Caco-2 (cell line): Measurements from ENCODE around the gene ZNF132. TPM values are rescaled to one million over a fixed set of nuclear protein-coding genes. Genes with fewer than 3 reads are reported as not detected.

Source experiments
- BruUV-seq: library from RNA; stranded (reverse); fragments of 400-500 nt; replicated peaks from 2 replicates; lab custom pipeline; 2021; lab: Mats Ljungman, UMichigan
- CTCF ChIA-PET: fragments of 300-600 bp; sonication (Branson Sonifier 250); formaldehyde crosslinking; loops from one replicate; lab custom pipeline; 2022; ENCODE audit warnings: antibody characterized with exemption; lab: Charles Lee
- POLR2A ChIA-PET: fragments of 300-600 bp; sonication (Branson Sonifier 250); formaldehyde crosslinking; loops from one replicate; lab custom pipeline; 2022; ENCODE audit warnings: antibody characterized with exemption; lab: Charles Lee
- DNase-seq, 2 experiments: peaks; one replicate each; pipeline versions ENCODE4 v3.0.0 to v3.0.0-alpha.2; 2020 to 2022
- H3K27me3 ChIP-seq: replicated peaks from 2 replicates; pipeline ENCODE4 v1.6.0; 2011; ENCODE audit warnings: low read length; ENCODE audit not compliant: control insufficient read depth, insufficient read depth
- H3K36me3 ChIP-seq: 2 replicates; pipeline ENCODE4 v1.5.1; 2011; ENCODE audit warnings: low read length; ENCODE audit not compliant: control insufficient read depth, insufficient read depth
- H3K4me1 ChIP-seq: fragments of 250-450 bp; sonication (Bioruptor Pico); 2 replicates; pipeline ENCODE4 v1.5.1; 2020; ENCODE audit warnings: mild to moderate bottlenecking
- H3K4me3 ChIP-seq: 2 replicates; pipeline ENCODE4 v1.5.1; 2011; ENCODE audit warnings: low read depth, mild to moderate bottlenecking, control low read depth, low read length
- H3K9me3 ChIP-seq: fragments of 250-450 bp; sonication (Bioruptor Pico); 2 replicates; pipeline ENCODE4 v1.5.1; 2020; ENCODE audit warnings: mild to moderate bottlenecking, moderate library complexity
- H3K27ac Mint-ChIP-seq: one replicate; pipeline ENCODE4 v1.8.0; 2022; ENCODE audit warnings: mixed read lengths; ENCODE audit not compliant: unreplicated experiment
- H3K27me3 Mint-ChIP-seq: one replicate; pipeline ENCODE4 v1.8.0; 2022; ENCODE audit warnings: mixed read lengths; ENCODE audit not compliant: insufficient read depth, unreplicated experiment
- H3K36me3 Mint-ChIP-seq: one replicate; pipeline ENCODE4 v1.8.0; 2022; ENCODE audit warnings: mild to moderate bottlenecking, mixed read lengths; ENCODE audit not compliant: insufficient read depth, unreplicated experiment
- H3K4me1 Mint-ChIP-seq: one replicate; pipeline ENCODE4 v1.8.0; 2022; ENCODE audit warnings: low read depth, mixed read lengths; ENCODE audit not compliant: unreplicated experiment
- H3K4me3 Mint-ChIP-seq: one replicate; pipeline ENCODE4 v1.8.0; 2022; ENCODE audit warnings: mild to moderate bottlenecking, moderate library complexity, mixed read lengths; ENCODE audit not compliant: unreplicated experiment
- H3K9me3 Mint-ChIP-seq: one replicate; pipeline ENCODE4 v1.8.0; 2022; ENCODE audit warnings: mixed read lengths; ENCODE audit not compliant: unreplicated experiment
- intact Hi-C: fragments of 100-400 bp; cut with micrococcal nuclease; formaldehyde crosslinking; loops from one replicate; pipeline ENCODE4 v1.10.0; 2022; ENCODE audit not compliant: unreplicated experiment
- total RNA-seq: library from RNA; stranded (reverse); gene quantifications from 2 replicates; pipeline ENCODE4 v1.2.3, GENCODE V29; 2022
- TF ChIP-seq, protein P1 (sequence below), 2 experiments: fragments of 200-600 bp in 1 of 2; IDR thresholded peaks; 1 replicate in 1 of 2; 2 replicates in 1 of 2; pipeline versions ENCODE4 v1.5.1 to v1.8.0; 2011 to 2022; ENCODE audit warnings: antibody characterized with exemption in 1 of 2, control low read depth in 1 of 2, inconsistent platforms in 1 of 2, low read depth in 1 of 2, low read length in 1 of 2, mild to moderate bottlenecking in 1 of 2, moderate library complexity in 1 of 2; ENCODE audit not compliant: insufficient read depth in 1 of 2, severe bottlenecking in 1 of 2, unreplicated experiment in 1 of 2

ZNF132 gene
- total RNA-seq, 1 experiment from 2014 or later = not detected

GRCh38 chr19:58401840-58402421 is 38.0 kb downstream of the ZNF132 start:
- H3K9me3 ChIP-seq = no peaks in the 10 kb centered on the region
- H3K9me3 Mint-ChIP-seq = no peaks in the 10 kb centered on the region
- peaks cover 12% of the 10 kb centered on the region for H3K4me1 ChIP-seq
- no peaks in the 10 kb centered on the region for H3K36me3 ChIP-seq
- intact Hi-C loops = loop anchor here (2.0 kb wide), 2 partner anchors 39 to 73 kb away; partner anchors contain the start of gene ZNF497
- TF ChIP-seq, protein P1, sequence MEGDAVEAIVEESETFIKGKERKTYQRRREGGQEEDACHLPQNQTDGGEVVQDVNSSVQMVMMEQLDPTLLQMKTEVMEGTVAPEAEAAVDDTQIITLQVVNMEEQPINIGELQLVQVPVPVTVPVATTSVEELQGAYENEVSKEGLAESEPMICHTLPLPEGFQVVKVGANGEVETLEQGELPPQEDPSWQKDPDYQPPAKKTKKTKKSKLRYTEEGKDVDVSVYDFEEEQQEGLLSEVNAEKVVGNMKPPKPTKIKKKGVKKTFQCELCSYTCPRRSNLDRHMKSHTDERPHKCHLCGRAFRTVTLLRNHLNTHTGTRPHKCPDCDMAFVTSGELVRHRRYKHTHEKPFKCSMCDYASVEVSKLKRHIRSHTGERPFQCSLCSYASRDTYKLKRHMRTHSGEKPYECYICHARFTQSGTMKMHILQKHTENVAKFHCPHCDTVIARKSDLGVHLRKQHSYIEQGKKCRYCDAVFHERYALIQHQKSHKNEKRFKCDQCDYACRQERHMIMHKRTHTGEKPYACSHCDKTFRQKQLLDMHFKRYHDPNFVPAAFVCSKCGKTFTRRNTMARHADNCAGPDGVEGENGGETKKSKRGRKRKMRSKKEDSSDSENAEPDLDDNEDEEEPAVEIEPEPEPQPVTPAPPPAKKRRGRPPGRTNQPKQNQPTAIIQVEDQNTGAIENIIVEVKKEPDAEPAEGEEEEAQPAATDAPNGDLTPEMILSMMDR (IDR thresholded peaks at IDR 0.05; ENCODE audit: insufficient read depth in 1 of 2, low read depth in 1 of 2, low read length in 1 of 2, severe bottlenecking in 1 of 2, unreplicated experiment in 1 of 2) = no peak
- no peaks in the 10 kb centered on the region for H3K27me3 Mint-ChIP-seq
- peak overlapping the region; percentile 99 for H3K4me3 Mint-ChIP-seq
- DNase-seq = no peak
- CTCF ChIA-PET = no interaction called here
- H3K27me3 ChIP-seq = no peaks in the 10 kb centered on the region
- peaks cover 16% of the 10 kb centered on the region for H3K4me1 Mint-ChIP-seq
- H3K27ac Mint-ChIP-seq = peak overlapping the region; percentile 99
- POLR2A ChIA-PET = no interaction called here
- TSS peak; percentile 48 for BruUV-seq
- H3K36me3 Mint-ChIP-seq = peaks cover 26% of the 10 kb centered on the region
- H3K4me3 ChIP-seq = peak overlapping the region; percentile 93

DNA sequence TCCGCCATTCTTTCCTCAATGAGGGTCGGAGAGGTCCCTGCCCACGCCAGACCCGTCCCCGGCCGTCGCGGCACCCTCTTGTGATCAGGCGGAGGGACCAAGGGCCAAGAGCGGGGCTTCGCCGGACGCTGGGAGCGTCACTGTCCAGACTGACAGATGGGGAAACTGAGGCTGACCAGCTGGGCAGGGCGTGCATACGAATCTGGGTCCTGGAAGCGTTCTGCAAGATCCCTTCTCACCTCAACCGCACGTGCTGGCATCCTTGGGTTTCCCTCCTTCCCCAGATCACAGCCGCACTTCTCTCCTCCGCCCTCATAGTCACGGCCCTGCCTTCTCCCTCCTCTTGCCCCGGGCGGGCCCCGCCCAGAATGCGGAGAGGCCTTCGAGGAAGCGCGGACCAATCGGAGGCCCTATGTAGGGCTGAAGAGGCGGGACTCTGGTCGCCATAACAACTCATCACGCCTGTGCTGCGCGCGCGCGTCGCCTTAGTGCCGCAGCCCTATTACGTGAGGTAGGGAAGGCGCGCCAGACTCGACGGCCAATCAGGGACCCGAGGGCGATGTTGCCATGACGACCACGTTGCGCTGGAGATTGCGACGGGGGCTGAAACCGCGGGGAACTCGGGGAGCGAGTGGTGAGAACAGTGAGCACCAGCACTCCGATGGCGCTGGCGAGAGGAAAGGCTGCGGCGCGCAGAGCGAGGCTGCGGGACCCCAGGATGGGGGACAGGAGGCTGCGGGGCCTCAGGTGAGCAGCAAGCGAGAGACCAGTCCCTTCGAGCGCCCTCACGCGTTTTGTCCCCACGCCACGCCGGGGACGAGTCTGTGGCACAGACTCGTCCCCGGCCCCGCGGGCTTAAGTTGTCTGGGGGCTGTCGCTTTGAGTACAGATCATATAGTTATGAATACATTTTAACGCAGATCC is 38.8 kb downstream of the ZNF132 start:
- H3K4me3 Mint-ChIP-seq = peak overlapping the region; percentile 99
- H3K9me3 ChIP-seq = no peaks in the 10 kb centered on the region
- no TSS peak for BruUV-seq
- TF ChIP-seq, protein P1 (IDR thresholded peaks at IDR 0.05; ENCODE audit: insufficient read depth in 1 of 2, low read depth in 1 of 2, low read length in 1 of 2, severe bottlenecking in 1 of 2, unreplicated experiment in 1 of 2) = no peak
- H3K9me3 Mint-ChIP-seq = no peaks in the 10 kb centered on the region
- peaks cover 8% of the 10 kb centered on the region for H3K4me1 ChIP-seq
- peaks cover 11% of the 10 kb centered on the region for H3K4me1 Mint-ChIP-seq
- CTCF ChIA-PET = no interaction called here
- peak overlapping the region; percentile 93 for H3K4me3 ChIP-seq
- intact Hi-C loops = loop anchor here (2.0 kb wide), 2 partner anchors 38 to 74 kb away; partner anchors contain the start of gene ZNF497
- no peaks in the 10 kb centered on the region for H3K27me3 ChIP-seq
- H3K27ac Mint-ChIP-seq = peak overlapping the region; percentile 99
- POLR2A ChIA-PET = no interaction called here
- peak; percentile 99 for DNase-seq
- H3K36me3 ChIP-seq = no peaks in the 10 kb centered on the region
- peaks cover 32% of the 10 kb centered on the region for H3K36me3 Mint-ChIP-seq
- no peaks in the 10 kb centered on the region for H3K27me3 Mint-ChIP-seq

DNA sequence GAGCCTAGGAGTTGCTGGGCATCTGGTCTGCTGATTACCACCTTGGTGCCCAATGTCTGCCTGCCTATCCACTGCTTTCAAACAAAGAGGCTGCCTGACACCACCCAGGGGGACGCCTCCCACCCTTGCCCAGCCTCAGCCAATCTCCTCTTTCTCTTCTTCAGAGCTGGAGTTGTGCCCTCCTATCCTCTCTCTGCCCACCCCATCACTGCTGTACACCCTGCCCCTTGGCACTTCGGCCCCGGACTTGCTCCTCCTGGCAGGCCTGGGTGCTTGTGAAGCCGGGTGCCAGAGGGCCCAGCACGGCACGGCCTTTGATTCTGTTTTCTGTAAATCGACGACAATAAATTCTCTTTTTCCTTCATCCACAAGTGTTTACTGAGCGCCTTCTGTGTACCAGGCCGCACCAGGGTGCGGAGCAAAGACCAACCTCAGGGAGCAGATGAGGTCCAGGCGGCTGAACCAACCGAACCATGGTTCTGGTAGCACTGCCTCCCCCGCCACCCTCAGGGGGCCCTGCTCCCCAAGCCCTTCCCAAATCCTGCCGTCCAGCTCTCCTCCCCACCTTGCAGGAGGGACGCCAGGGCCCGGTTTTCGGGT is 39.5 kb downstream of the ZNF132 start:
- H3K27me3 ChIP-seq = no peaks in the 10 kb centered on the region
- CTCF ChIA-PET = no interaction called here
- peaks cover 1% of the 10 kb centered on the region; the same call in 1 of the 2 replicates for H3K36me3 ChIP-seq
- H3K4me1 ChIP-seq = peaks cover 9% of the 10 kb centered on the region
- intact Hi-C loops = loop anchor here (2.0 kb wide), 2 partner anchors 38 to 74 kb away; partner anchors contain the start of gene ZNF497
- POLR2A ChIA-PET = no interaction called here
- Mint-ChIP-seq H3K27me3 (no peaks in the 10 kb centered on the region), H3K4me3 (peak overlapping the region; percentile 99), H3K27ac (peak overlapping the region; percentile 99), H3K9me3 (no peaks in the 10 kb centered on the region), H3K4me1 (peaks cover 11% of the 10 kb centered on the region), H3K36me3 (peaks cover 39% of the 10 kb centered on the region)
- TF ChIP-seq, protein P1 (IDR thresholded peaks at IDR 0.05; ENCODE audit: insufficient read depth in 1 of 2, low read depth in 1 of 2, low read length in 1 of 2, severe bottlenecking in 1 of 2, unreplicated experiment in 1 of 2) = no peak
- BruUV-seq = no TSS peak
- DNase-seq = no peak
- peak overlapping the region; percentile 70 for H3K4me3 ChIP-seq
- H3K9me3 ChIP-seq = no peaks in the 10 kb centered on the region
